A549 (cell line): ENCODE data around the gene HIVEP3.

ENCODE experiments used
- CHD2 ChIP-seq: fragments of 150-350 bp; IDR thresholded peaks from 2 replicates; pipeline ENCODE4 v1.6.1; 2014; ENCODE audit warnings: low read length; ENCODE audit not compliant: partially characterized antibody
- EP300 ChIP-seq, 2 experiments: fragments of >200 bp; sonication (Bioruptor Twin); formaldehyde crosslinking; IDR thresholded peaks; 2 replicates in 1 of 2; 3 replicates in 1 of 2; pipeline ENCODE4 v1.6.1; 2016 to 2017
- ESRRA ChIP-seq: fragments of 150-350 bp; IDR thresholded peaks from 2 replicates; pipeline ENCODE4 v1.6.1; 2014; ENCODE audit warnings: mild to moderate bottlenecking, low read length, borderline replicate concordance
- HDAC2 ChIP-seq: fragments of 200-600 bp; sonication (generic); IDR thresholded peaks from 2 replicates; pipeline ENCODE4 v1.6.1; 2016
- KDM1A ChIP-seq: fragments of 200-600 bp; sonication (generic); IDR thresholded peaks from 2 replicates; pipeline ENCODE4 v1.6.1; 2016; ENCODE audit warnings: low read depth, mild to moderate bottlenecking
- MYC ChIP-seq: IDR thresholded peaks from 2 replicates; pipeline ENCODE4 v1.6.1; 2012; ENCODE audit warnings: mild to moderate bottlenecking, inconsistent platforms, low read length, improper control_type of control experiment, borderline replicate concordance
- PHF8 ChIP-seq: fragments of 200-600 bp; sonication (generic); IDR thresholded peaks from 2 replicates; pipeline ENCODE4 v1.6.1; 2016; ENCODE audit warnings: low read depth, mild to moderate bottlenecking, antibody characterized with exemption, moderate library complexity, borderline replicate concordance
- POLR2A ChIP-seq: IDR thresholded peaks from 2 replicates; pipeline ENCODE4 v1.6.1; 2012; ENCODE audit warnings: mild to moderate bottlenecking, low read length
- SREBF2 ChIP-seq: fragments of 450-650 bp; IDR thresholded peaks from 2 replicates; pipeline ENCODE4 v1.6.1; 2014; ENCODE audit warnings: mild to moderate bottlenecking, moderate library complexity
- USF2 ChIP-seq: fragments of 450-650 bp; IDR thresholded peaks from 2 replicates; pipeline ENCODE4 v1.6.1; 2014; ENCODE audit warnings: antibody characterized with exemption
- TF ChIP-seq, protein P1 (sequence below): fragments of >200 bp; sonication (Bioruptor Twin); formaldehyde crosslinking; IDR thresholded peaks from 3 replicates; pipeline ENCODE4 v1.5.1; 2016

- TF ChIP-seq USF2 (no peak), CHD2 (no peak), MYC (no peak), POLR2A (no peak), SREBF2 (no peak), ESRRA (no peak), PHF8 (no peak), KDM1A (no peak), HDAC2 (no peak), EP300 (IDR thresholded peaks at IDR 0.05) (no peak)
- TF ChIP-seq, protein P1, sequence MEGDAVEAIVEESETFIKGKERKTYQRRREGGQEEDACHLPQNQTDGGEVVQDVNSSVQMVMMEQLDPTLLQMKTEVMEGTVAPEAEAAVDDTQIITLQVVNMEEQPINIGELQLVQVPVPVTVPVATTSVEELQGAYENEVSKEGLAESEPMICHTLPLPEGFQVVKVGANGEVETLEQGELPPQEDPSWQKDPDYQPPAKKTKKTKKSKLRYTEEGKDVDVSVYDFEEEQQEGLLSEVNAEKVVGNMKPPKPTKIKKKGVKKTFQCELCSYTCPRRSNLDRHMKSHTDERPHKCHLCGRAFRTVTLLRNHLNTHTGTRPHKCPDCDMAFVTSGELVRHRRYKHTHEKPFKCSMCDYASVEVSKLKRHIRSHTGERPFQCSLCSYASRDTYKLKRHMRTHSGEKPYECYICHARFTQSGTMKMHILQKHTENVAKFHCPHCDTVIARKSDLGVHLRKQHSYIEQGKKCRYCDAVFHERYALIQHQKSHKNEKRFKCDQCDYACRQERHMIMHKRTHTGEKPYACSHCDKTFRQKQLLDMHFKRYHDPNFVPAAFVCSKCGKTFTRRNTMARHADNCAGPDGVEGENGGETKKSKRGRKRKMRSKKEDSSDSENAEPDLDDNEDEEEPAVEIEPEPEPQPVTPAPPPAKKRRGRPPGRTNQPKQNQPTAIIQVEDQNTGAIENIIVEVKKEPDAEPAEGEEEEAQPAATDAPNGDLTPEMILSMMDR = no peak
Observed at GRCh38 chr1:41631154-41631553, 287.6 kb downstream of the HIVEP3 start.
